ENCODE results near the gene STK11. TPM values are rescaled to one million over a fixed set of nuclear protein-coding genes. Genes with fewer than 3 reads are reported as not detected.

Gene STK11
- total RNA-seq, 1 donor from 2014 or later, result 80.4 TPM

DNA sequence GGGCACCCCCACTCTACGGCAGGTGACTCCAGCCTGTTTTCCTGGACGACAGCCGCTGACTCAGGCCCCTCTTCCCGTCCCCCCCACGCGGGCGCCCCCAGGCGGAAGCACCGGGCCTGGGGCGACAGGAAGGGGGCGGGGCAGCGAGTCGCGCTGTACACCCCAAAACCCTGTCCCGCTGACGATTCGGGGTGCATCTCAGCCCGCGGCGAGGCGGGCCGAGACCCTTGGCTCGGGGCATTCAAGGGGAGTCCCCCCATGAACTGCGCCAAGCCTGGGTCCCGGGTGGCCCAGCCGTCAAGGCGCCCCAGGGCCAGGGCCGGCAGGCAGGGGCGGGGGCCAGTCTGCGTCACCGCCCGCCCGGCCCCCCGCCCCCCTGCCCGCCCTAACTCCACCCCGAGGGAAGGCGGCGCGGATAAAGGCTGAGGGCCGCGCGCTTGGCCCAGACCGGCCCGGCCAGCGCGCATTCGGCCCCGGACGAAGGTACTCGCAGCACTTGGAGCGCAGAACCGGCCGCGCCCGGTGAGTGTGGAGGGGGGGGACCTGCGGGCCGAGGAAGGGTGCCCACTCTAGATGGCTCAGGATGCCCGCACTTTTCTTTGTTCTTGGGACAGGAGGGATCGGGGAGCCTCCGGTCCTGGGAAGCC lies 42.7 kb downstream of the STK11 start, which contains the start of gene MIDN:
MIDN (plus strand) TSS at position 445 of the 647 bp plus-strand sequence. CDS start 1,714 bp downstream, outside the sequence.
- TF ChIP-seq, protein P1, sequence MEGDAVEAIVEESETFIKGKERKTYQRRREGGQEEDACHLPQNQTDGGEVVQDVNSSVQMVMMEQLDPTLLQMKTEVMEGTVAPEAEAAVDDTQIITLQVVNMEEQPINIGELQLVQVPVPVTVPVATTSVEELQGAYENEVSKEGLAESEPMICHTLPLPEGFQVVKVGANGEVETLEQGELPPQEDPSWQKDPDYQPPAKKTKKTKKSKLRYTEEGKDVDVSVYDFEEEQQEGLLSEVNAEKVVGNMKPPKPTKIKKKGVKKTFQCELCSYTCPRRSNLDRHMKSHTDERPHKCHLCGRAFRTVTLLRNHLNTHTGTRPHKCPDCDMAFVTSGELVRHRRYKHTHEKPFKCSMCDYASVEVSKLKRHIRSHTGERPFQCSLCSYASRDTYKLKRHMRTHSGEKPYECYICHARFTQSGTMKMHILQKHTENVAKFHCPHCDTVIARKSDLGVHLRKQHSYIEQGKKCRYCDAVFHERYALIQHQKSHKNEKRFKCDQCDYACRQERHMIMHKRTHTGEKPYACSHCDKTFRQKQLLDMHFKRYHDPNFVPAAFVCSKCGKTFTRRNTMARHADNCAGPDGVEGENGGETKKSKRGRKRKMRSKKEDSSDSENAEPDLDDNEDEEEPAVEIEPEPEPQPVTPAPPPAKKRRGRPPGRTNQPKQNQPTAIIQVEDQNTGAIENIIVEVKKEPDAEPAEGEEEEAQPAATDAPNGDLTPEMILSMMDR (conservative IDR thresholded peaks at IDR 0.05; ENCODE audit: low read depth, low read length), result peak; percentile 42
- peak within 1 kb of the TSS; percentile 76 for H3K4me3 ChIP-seq (ENCODE audit: low read depth, low read length)
- no peak for DNase-seq (ENCODE audit: low read depth)

DNA sequence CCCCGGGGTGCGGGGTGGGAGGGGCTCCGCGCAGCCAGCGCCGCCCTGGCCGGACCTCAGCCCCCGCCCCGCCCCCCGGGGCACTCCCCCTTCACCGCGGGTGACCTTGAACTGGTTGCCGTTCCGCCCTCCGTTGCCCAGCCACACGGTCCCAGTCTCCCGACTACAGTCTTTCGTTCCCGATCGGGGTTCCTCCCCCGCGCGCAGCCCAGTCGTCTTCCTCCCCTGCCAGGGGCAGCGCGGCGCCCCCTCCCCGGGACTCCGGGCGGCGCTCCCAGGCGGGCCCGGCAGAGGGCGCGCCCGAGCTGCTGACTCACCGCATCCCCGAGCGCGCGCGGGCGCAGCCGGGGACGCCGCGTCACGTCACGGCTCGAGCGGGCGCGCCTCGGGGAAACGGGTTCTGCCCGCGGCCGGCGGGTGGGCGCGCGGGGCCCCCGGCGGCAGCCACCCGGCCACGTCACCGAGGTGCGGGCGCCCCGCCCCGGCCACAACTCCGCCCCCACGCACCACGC lies 43.3 kb downstream of the STK11 start:
- peak overlapping the region; percentile 76 for H3K4me3 ChIP-seq (ENCODE audit: low read depth, low read length)
- DNase-seq (ENCODE audit: low read depth), result no peak
- TF ChIP-seq, protein P1 (conservative IDR thresholded peaks at IDR 0.05; ENCODE audit: low read depth, low read length), result peak; percentile 63

DNA sequence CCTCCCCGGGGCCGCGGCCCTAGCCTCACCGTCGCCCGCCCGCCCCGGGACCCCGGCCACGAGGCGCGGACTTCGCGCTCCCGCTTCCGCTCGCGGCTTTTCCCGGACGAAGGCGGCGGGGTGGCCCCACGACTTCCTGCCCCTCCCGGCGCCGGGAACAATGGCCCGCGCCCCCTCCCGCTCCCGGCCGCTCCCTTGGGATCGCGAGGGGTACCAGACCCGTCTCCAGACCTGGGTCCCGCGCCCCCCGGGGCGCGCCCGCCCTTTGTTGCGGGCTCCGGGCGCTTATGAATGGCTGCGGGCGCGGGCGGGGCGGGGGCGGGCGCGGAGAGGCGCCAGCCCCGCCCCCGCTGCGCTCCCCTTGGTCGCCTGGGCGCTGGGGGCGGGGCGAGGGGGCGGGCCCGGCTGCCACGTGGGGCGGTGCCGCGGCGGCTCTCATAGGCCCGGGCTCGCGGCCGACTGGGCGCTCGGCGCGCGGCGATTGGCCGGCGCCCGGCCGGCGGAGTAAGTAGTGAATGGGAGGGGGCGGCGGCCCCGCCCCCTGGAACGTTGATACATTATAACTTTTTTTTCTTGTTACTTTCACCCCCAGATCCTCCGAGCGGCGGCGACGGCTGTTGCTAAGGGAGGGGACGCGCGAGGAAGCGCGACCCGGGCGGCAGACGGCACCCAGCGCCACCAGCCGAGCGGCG lies 43.9 kb downstream of the STK11 start:
- DNase-seq (ENCODE audit: low read depth), result no peak
- peak overlapping the region; percentile 88 for H3K4me3 ChIP-seq (ENCODE audit: low read depth, low read length)
- TF ChIP-seq, protein P1 (conservative IDR thresholded peaks at IDR 0.05; ENCODE audit: low read depth, low read length), result no peak

DNA sequence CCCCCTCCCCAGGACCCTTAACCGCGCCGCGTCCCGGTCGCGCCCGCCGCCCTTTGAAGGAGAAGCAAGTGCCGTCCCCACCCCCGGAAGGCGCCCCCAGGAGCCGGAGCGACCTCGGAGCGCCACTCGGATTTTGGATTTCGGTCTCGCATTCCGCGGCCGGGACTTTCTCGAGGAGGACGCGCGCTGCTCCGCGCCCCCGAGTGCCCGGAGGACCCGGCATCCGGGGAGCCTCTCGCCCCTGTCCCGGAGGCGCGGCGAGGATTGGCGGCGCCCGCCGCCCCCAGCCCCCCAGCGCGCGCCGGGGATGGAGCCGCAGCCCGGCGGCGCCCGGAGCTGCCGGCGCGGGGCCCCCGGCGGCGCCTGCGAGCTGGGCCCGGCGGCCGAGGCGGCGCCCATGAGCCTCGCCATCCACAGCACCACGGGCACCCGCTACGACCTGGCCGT lies 44.4 kb downstream of the STK11 start:
- no peak for DNase-seq (ENCODE audit: low read depth)
- TF ChIP-seq, protein P1 (conservative IDR thresholded peaks at IDR 0.05; ENCODE audit: low read depth, low read length), result no peak
- peak overlapping the region; percentile 88 for H3K4me3 ChIP-seq (ENCODE audit: low read depth, low read length)

DNA sequence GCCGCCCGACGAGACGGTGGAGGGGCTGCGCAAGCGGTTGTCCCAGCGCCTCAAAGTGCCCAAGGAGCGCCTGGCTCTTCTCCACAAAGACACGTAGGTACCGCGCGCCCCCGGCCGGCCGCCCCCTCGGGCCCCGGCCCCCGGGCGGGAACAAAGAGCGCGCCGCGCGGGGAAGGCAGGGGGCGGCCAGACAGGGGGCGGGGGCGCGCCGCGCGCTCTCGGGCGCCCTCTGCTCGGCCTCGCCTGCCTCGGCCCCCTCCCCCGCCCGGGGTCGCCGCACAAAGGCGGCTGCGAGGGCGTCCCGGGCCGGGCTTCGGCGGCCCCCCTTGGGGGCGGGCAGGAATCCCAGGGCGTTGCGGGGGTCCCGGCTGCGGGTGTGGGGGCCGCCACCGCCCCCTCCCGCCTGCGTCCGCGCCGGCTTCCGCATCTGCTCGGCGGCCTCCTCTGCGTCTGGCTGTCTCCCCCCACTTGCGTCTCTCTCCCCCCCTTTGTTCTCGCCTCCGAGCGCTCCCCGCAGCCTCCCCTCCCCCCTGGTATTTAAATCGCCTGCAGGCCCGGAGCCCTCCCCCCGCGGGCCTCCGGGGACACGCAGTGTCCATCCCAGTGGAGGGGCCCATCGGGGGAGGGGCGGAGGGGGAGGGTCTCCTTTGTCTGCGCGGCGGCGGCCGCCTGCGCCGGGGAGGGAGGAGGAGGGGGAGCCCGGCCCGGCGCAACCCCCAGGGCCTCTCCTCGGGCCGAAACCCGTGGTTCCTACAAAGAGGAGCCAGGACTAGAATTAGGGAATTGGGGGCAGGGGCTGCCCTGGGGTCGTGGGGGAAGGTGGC lies 45.1 kb downstream of the STK11 start:
- H3K4me3 ChIP-seq (ENCODE audit: low read depth, low read length), result peak overlapping the region; percentile 88
- no peak for DNase-seq (ENCODE audit: low read depth)
- TF ChIP-seq, protein P1 (conservative IDR thresholded peaks at IDR 0.05; ENCODE audit: low read depth, low read length), result no peak

DNA sequence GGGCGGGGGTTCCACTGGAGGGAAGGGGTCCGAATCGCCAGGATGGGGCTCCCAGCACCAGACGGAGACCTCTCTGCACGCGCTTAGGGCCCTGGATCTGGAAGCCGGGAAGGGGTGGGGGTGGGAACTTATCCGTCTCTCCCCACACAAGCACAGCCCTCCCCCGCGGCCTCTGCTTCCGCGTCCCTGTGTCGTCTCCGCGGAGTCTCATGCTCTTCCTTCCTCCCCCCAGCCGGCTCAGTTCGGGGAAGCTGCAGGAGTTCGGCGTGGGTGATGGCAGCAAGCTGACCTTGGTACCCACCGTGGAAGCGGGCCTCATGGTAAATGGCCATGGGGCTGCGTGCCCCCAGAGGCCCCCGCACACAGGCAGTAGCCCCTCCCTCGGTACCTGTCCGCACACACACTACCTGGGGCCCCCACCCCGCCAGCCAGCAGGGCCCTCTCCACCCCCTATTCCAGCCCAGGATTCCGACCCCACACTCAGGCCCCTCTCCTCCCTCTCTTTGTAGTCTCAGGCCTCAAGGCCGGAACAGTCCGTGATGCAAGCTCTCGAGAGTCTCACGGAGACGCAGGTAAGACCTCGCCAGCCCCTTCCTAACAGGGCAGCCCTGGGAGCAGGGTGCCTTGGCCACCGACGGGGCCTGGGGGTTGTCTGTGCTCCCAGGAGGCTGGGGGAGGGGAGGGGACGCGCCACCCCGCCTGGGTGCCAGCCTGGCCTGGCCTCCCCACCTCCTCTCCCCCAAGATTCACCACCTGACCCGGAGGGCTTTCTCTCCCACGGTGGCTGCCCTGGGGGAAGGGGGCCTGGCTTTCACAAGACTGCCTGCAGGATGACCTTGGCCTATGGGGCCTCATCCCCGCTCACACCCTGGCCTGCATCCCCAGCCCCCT lies 46.0 kb downstream of the STK11 start:
- TF ChIP-seq, protein P1 (conservative IDR thresholded peaks at IDR 0.05; ENCODE audit: low read depth, low read length), result no peak
- DNase-seq (ENCODE audit: low read depth), result no peak
- peak overlapping the region; percentile 88 for H3K4me3 ChIP-seq (ENCODE audit: low read depth, low read length)
